ENCODE results near the gene POLDIP3.
A peak's percentile ranks its signal among the peaks of the same experiment; 100 is the strongest.

The POLDIP3 gene

GRCh38 chr22:42625416-42625815, 10.7 kb upstream of the POLDIP3 start:
- Histone ChIP-seq H3K79me2 (ENCODE audit: insufficient read depth, low read length) (no peaks in the 10 kb centered on the region), H3K36me3 (ENCODE audit: low read length) (no peaks in the 10 kb centered on the region), H2AFZ (ENCODE audit: low read depth, low read length, severe bottlenecking) (no peak overlapping the region), H3F3A (ENCODE audit: insufficient read depth) (no peaks in the 10 kb centered on the region; the same call in 1 of the 2 replicates), H3K27ac (ENCODE audit: low read depth, low read length) (no peak overlapping the region), H3K4me2 (ENCODE audit: low read depth, low read length, poor library complexity, severe bottlenecking) (no peak overlapping the region), H4K20me1 (ENCODE audit: low read depth, low read length) (no peaks in the 10 kb centered on the region), H3K9me2 (replicated peaks; ENCODE audit: insufficient read depth, low read length) (no peaks in the 10 kb centered on the region), H3K9ac (ENCODE audit: low read length) (no peak overlapping the region), H3K27me3 (ENCODE audit: low read length) (no peaks in the 10 kb centered on the region), H3K4me3 (ENCODE audit: insufficient read depth, low read length, poor library complexity, severe bottlenecking) (no peak overlapping the region), H3K9me3 (ENCODE audit: insufficient read depth, low read length) (no peaks in the 10 kb centered on the region)
- TF ChIP-seq EZH2phosphoT487 (conservative IDR thresholded peaks at IDR 0.05; ENCODE audit: low read length), result no peak
- TF ChIP-seq, protein P1, sequence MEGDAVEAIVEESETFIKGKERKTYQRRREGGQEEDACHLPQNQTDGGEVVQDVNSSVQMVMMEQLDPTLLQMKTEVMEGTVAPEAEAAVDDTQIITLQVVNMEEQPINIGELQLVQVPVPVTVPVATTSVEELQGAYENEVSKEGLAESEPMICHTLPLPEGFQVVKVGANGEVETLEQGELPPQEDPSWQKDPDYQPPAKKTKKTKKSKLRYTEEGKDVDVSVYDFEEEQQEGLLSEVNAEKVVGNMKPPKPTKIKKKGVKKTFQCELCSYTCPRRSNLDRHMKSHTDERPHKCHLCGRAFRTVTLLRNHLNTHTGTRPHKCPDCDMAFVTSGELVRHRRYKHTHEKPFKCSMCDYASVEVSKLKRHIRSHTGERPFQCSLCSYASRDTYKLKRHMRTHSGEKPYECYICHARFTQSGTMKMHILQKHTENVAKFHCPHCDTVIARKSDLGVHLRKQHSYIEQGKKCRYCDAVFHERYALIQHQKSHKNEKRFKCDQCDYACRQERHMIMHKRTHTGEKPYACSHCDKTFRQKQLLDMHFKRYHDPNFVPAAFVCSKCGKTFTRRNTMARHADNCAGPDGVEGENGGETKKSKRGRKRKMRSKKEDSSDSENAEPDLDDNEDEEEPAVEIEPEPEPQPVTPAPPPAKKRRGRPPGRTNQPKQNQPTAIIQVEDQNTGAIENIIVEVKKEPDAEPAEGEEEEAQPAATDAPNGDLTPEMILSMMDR (IDR thresholded peaks at IDR 0.05; ENCODE audit: insufficient read depth, low read length, poor library complexity, severe bottlenecking), result no peak

GRCh38 chr22:42624551-42625106, 9.9 kb upstream of the POLDIP3 start:
- no peaks in the 10 kb centered on the region for H4K20me1 ChIP-seq (ENCODE audit: low read depth, low read length)
- no peaks in the 10 kb centered on the region for H3K79me2 ChIP-seq (ENCODE audit: insufficient read depth, low read length)
- no peak overlapping the region for H3K9ac ChIP-seq (ENCODE audit: low read length)
- no peaks in the 10 kb centered on the region for H3K9me2 ChIP-seq (replicated peaks; ENCODE audit: insufficient read depth, low read length)
- H2AFZ ChIP-seq (ENCODE audit: low read depth, low read length, severe bottlenecking), result no peak overlapping the region
- TF ChIP-seq, protein P1 (IDR thresholded peaks at IDR 0.05; ENCODE audit: insufficient read depth, low read length, poor library complexity, severe bottlenecking), result no peak
- TF ChIP-seq EZH2phosphoT487 (conservative IDR thresholded peaks at IDR 0.05; ENCODE audit: low read length), result no peak
- H3K4me3 ChIP-seq (ENCODE audit: insufficient read depth, low read length, poor library complexity, severe bottlenecking), result no peak overlapping the region
- H3K9me3 ChIP-seq (ENCODE audit: insufficient read depth, low read length), result no peaks in the 10 kb centered on the region
- no peaks in the 10 kb centered on the region for H3K27me3 ChIP-seq (ENCODE audit: low read length)
- no peaks in the 10 kb centered on the region; the same call in 1 of the 2 replicates for H3F3A ChIP-seq (ENCODE audit: insufficient read depth)
- H3K36me3 ChIP-seq (ENCODE audit: low read length), result no peaks in the 10 kb centered on the region
- no peak overlapping the region for H3K4me2 ChIP-seq (ENCODE audit: low read depth, low read length, poor library complexity, severe bottlenecking)
- H3K27ac ChIP-seq (ENCODE audit: low read depth, low read length), result no peak overlapping the region

- TF ChIP-seq, protein P1 (IDR thresholded peaks at IDR 0.05; ENCODE audit: insufficient read depth, low read length, poor library complexity, severe bottlenecking), result no peak
- TF ChIP-seq EZH2phosphoT487 (conservative IDR thresholded peaks at IDR 0.05; ENCODE audit: low read length), result no peak
- Histone ChIP-seq H3K27me3 (ENCODE audit: low read length) (no peaks in the 10 kb centered on the region), H2AFZ (ENCODE audit: low read depth, low read length, severe bottlenecking) (no peak overlapping the region), H4K20me1 (ENCODE audit: low read depth, low read length) (no peaks in the 10 kb centered on the region), H3F3A (ENCODE audit: insufficient read depth) (no peaks in the 10 kb centered on the region; the same call in 1 of the 2 replicates), H3K79me2 (ENCODE audit: insufficient read depth, low read length) (no peaks in the 10 kb centered on the region), H3K9ac (ENCODE audit: low read length) (no peak overlapping the region), H3K4me3 (ENCODE audit: insufficient read depth, low read length, poor library complexity, severe bottlenecking) (no peak overlapping the region), H3K9me2 (replicated peaks; ENCODE audit: insufficient read depth, low read length) (no peaks in the 10 kb centered on the region), H3K27ac (ENCODE audit: low read depth, low read length) (0 out of 2 replicates have a peak overlapping the region, but pooled peaks have one; percentile 4), H3K9me3 (ENCODE audit: insufficient read depth, low read length) (no peaks in the 10 kb centered on the region), H3K4me2 (ENCODE audit: low read depth, low read length, poor library complexity, severe bottlenecking) (no peak overlapping the region), H3K36me3 (ENCODE audit: low read length) (no peaks in the 10 kb centered on the region)
These were observed 9.2 kb upstream of the POLDIP3 start for GRCh38 chr22:42623756-42624441.

Measured in SU-DHL-6 (cell line).